ENCODE measurements around the gene UFSP1. TPM values are rescaled to one million over a fixed set of nuclear protein-coding genes. Genes with fewer than 3 reads are reported as not detected.

Gene UFSP1
- total and polyA plus RNA-seq, 2 of the 13 experiments (the other 11 are each of a cell fraction or from before 2014, with no cell fraction given), result 0.65 to 3.3 TPM

GRCh38 chr7:100895956-100896731, 6.6 kb upstream of the UFSP1 start (continued):
- TF ChIP-seq ZBTB26 (CRISPR knock-in tag; IDR thresholded peaks at IDR 0.05; ENCODE audit: borderline replicate concordance) (no peak), ZBTB1 (CRISPR knock-in tag; IDR thresholded peaks at IDR 0.05; ENCODE audit: borderline replicate concordance) (no peak), CERS6 (CRISPR knock-in tag; IDR thresholded peaks at IDR 0.05) (no peak), ZNF547 (CRISPR knock-in tag; IDR thresholded peaks at IDR 0.05) (no peak), KDM2A (CRISPR knock-in tag; IDR thresholded peaks at IDR 0.05; ENCODE audit: borderline replicate concordance, low read depth) (peak; percentile 53; the same call in 1 of the 2 replicates), KLF12 (CRISPR knock-in tag; IDR thresholded peaks at IDR 0.05; ENCODE audit: borderline replicate concordance) (no peak), SMARCC2 (IDR thresholded peaks at IDR 0.05) (no peak), FOXJ3 (CRISPR knock-in tag; IDR thresholded peaks at IDR 0.05; ENCODE audit: borderline replicate concordance) (no peak), ZNF329 (CRISPR knock-in tag; IDR thresholded peaks at IDR 0.05; ENCODE audit: low read depth) (no peak), STAT5B (CRISPR knock-in tag; IDR thresholded peaks at IDR 0.05) (no peak), CENPBD1 (CRISPR knock-in tag; IDR thresholded peaks at IDR 0.05; ENCODE audit: borderline replicate concordance, low read depth) (no peak), ASH2L (IDR thresholded peaks at IDR 0.05; ENCODE audit: insufficient read length, low read depth, low read length) (peak; percentile 6), ZNF775 (CRISPR knock-in tag; IDR thresholded peaks at IDR 0.05; ENCODE audit: borderline replicate concordance) (no peak), ZNF292 (CRISPR knock-in tag; IDR thresholded peaks at IDR 0.05; ENCODE audit: borderline replicate concordance, low read depth) (no peak), BRD4 (CRISPR knock-in tag; IDR thresholded peaks at IDR 0.05) (no peak), CCDC6 (CRISPR knock-in tag; IDR thresholded peaks at IDR 0.05) (no peak), ZNF280B (CRISPR knock-in tag; IDR thresholded peaks at IDR 0.05; ENCODE audit: borderline replicate concordance) (no peak), PHF5A (CRISPR knock-in tag; IDR thresholded peaks at IDR 0.05; ENCODE audit: low read depth, unreplicated experiment) (no peak), MNT (IDR thresholded peaks at IDR 0.05) (no peak)

Data from HepG2 (cell line).